Amygdala (tissue), 56 donors: Measurements from ENCODE around the gene UBN2.

Source experiments
- DNase-seq, 56 donors: peaks; one replicate each; lab custom pipeline; 2025; lab: John Stamatoyannopoulos, UW

UBN2 gene

DNA sequence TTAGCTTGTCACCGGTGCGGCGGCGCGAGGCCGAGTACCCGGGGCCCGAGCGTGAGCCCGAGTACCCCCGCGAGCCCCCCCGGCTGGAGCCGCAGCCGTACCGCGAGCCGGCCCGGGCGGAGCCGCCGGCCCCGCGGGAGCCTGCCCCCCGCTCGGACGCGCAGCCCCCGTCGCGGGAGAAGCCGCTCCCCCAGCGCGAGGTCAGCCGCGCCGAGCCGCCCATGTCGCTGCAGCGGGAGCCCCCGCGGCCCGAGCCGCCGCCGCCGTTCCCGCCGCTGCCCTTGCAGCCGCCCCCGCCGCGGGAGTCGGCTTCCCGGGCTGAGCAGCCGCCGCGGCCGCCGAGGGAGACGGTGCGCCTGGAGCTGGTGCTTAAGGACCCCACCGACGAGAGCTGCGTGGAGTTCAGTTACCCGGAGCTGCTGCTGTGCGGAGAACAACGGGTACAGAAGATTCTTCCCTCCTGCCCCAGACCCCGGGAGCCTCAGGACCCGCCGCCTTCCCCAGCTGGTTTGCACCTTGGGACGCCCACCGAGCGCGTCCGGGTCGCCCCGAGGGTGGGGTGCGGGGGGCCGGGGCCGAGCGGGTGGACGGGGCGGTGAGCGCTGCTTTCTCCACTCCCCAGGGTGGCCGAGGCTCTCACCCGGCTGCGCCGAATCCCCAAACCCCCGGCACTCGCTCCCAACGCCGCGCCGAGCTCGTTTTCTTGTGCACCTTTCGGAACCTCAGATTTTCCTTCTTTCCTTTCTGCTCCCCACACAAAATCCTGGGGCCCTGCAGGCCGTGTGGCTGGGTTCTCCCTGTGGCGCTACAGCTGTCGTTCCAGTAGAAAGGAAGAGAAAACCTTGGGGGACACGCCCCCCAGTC, 708 bp downstream of the UBN2 start:
- peak in 25 of 56 donors; percentile 3 to 55 (median 23) for DNase-seq

DNA sequence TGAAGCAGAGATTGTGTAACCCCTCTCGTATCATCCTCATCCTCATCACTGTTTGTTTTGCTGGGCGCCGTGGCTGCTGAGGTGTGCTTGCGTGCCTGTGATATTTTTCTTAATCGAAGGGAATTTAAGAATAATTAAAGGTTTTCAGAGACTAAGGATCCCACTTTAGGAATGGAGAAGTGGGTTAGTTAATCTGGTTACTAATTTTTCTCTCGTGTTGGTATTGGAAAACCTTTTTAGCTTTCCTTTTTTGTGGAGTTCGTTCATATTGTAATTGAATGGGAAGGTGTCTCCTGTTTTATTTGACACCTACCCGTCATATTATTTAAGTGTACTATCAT, 1.3 kb downstream of the UBN2 start:
- DNase-seq = no peak

DNA sequence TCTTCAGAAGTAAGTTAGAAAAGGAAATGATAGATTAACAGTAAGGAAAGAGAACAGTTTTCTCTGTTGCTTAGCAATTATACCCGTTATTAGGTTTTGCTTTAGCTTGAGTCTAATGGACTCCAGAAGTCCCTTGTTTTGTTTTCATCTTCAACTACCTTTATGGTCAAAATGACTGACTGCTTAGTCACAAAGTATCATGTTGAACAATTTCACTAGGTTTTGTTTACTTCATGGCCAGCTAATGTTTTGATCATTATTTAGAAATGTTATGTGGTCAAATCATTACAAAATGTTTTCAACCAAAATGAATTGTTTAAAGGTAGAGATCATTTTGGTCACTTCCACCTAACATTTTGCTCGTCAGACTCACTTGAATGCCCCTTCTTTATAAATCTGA, 1.9 kb downstream of the UBN2 start:
- DNase-seq = no peak

DNA sequence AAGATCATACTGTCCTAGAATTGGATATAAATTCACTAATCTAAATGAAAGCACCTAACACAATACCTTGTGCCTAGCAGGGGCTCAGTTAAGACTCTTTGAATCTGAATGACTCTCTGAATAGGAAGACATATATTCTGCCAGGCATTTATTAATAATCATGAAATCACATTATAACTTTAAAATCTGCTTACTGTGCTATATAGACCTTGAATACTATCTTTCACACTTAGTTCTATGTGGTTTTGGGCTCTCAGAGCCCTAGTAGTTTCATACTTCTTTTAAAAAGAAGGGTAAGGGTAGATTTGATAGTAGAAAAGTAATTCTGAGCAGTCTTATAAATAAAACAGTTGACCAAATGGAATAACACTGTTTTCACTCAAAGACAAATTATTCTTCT, 10.2 kb downstream of the UBN2 start:
- DNase-seq = no peak

DNA sequence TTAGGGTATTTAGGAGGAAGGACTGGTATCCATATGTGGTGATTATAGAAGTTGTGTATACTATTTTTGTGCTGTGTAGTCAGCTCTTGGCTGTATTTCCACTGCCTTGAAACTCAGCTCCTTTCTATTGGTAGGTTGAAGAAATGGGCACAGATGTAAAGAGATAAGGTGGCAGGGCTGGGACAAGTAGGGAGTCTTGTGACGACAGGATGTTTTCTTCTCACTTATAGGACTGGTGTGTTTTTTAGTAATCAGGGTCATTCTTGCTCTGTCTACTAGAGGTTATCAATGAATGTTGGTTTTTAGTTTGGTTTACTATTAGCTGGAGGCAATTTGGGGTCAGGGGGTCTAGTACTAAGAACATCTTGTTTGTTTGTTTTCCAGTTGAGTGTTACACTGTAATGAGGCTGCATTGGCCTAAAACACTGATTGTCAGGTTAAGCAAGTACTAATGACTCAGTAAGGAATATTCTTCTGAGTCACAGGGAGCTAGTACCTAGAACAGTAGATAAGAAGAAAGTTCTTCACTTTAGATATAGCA, 11.8 kb downstream of the UBN2 start:
- DNase-seq = no peak

DNA sequence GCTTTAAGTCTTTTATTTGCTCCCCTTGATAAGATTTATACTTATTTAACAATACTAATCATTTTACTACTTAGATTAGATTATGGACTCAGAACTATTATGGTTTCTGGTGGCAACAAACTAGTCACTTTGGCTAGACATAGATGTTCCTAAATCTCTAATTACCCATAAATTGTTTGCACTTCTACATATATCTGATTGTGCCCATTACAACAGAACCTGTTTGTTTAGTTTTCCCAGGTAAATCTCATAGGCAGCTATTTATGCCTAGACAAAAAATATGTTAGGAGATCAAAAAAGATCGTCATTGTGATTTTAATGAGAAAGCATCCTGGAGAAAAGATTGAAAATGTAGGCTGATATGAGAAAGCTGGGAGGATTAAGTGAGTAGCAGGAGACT, 14.4 kb downstream of the UBN2 start:
- no peak for DNase-seq

DNA sequence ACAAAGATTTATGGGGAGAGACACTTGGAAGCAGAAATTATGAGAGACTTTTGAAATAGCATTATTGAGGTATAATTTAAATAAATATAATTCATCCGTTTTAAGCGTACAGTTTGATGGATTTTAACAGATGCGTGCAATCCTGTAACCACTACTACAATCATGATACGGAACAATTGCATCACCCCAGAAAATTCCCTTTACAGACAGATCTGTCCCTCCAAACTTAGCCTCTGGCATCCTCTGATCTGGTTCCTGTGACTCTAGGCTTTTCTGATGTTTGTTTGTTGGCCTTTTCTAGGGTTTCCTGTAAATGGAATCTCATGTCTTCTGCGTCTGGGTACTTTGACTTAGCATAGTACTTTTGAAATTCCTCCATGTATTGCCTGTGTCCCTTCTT, 15.5 kb downstream of the UBN2 start:
- DNase-seq = no peak

DNA sequence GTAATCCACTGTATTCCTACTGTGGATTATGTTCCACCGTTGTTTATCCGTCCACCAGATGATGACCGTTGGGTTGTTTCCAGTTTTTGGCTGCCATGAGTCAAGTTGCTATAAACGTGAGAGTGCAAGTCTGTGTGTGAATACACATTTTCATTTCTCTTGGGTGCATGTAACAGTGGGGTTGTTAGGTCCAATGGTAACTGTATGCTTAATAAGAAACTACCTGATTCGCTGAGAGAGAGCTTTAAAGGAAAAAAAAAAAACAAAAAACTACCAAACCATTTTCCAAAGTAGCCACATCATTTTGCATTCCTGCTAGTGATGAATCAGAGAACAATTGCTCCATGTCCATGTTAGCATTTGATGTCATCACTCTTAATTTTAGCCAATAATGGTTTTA, 15.9 kb downstream of the UBN2 start:
- DNase-seq = no peak

DNA sequence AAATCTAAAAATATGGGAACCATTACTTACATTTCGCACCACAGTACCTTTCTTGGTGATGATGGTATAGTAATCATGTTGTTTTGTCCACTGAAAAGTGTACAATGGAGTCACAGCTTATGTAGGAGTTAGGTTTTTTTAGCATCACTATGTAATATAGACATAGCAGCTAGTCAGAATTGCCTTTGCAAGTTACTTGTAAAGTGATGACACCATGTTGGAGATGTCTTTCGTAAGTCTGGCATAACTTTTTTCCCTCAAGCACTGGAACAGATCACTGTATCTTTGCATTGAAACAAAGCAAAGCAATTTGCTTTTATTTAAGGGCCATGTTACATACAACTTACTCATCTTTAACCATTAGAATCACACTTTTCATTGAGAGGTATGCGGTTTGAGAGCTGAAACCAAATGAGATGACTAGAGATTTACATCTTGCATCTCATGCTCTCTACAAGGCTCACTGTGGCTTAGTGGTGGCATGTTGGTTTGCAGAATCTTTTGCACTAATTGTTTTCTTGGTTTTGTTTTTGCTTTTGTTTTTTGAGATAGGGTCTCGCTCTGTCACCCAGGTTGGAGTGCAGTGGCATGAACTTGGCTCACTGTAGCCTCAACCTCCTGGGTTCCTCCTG, 18.3 kb downstream of the UBN2 start:
- DNase-seq = no peak

DNA sequence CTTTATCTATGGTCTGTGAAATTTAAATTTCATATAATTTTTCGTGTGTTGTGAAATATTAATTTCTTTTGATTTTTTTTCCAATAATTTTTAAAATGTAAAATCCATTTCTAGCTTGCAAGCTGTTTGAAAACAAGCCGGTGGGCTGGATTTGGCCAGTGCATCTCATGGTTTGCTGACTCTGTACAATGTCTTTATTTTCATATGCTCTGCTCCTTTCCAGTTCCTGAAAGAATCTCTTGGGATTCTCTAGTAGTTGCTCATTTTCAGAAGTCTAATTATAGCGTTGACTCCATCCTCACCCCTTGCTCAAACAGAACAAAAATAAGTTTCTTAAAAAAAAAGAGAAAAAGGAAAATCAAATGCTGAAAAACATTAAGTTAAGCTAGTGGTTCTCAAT, 21.4 kb downstream of the UBN2 start:
- no peak for DNase-seq

DNA sequence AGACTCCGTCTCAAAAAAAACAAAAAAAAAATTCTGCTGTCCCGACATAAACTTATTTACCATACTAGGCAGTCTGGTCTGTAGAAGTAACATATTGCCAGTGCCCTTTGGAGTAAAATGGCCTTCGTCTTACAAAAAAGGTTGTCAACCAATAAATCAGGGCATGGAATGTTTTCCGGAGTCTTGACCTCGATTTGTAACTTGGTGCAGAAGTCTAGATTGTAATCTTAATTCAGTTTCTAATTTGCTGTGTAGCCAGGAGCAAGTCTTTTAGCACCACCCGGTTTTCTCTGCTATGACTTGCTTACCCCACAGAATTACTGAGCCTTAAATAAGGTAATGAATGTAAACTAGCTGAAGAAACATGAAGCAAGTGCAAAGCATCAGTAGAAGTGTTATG, 23.2 kb downstream of the UBN2 start:
- no peak for DNase-seq

DNA sequence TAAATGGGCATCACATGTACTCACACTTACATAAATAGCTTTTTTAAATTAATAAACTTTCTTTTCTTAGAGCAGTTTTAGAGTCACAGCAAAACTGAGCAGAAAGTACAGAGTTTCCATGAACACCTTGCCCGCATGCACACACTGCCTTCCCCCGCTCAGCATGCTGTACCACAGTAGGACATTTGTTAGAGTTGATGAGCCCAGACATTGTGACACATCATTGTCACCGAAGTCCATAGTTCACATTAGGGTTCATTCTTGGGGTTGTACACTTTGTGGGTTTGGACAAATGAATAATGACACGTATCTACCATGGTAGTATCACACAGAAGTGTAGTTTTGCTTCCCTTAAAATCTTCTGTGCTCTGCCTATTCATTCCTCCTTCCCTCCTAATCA, 23.7 kb downstream of the UBN2 start:
- DNase-seq = no peak

DNA sequence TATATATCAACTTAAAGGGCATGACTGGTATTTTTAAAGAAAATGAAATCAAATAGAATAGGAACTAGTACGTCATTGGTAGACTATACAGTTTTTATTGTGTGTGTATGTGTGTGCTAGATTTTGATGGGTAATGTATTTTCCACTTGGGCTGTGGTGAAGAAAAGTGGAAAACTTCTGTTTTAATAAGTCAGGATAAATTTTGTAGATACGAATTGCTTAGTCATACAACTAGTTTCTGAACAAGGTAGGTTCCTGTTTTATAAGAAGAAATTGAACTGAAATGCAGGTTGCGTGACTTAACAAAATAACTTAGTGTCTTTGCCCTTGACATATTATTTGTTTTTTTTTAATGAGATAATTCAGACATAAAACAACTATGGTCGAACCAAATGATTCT, 24.3 kb downstream of the UBN2 start:
- no peak for DNase-seq

DNA sequence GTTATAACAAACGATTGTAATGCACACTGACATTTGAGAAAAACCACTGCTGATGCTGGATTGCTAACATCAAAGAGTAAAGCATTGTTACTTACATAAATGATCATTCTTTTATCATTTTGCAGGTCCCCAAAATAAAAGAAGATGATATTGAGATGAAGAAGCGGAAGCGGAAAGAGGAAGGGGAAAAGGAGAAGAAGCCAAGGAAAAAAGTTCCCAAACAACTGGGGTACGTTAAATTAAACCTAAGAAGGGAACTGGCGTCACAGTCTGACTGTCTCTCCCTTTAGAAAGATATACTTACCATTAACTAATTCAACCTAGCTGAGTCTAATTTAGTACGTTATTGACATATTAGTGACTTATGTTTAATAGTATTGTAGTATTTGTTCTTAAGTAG, 28.1 kb downstream of the UBN2 start:
- DNase-seq = no peak

DNA sequence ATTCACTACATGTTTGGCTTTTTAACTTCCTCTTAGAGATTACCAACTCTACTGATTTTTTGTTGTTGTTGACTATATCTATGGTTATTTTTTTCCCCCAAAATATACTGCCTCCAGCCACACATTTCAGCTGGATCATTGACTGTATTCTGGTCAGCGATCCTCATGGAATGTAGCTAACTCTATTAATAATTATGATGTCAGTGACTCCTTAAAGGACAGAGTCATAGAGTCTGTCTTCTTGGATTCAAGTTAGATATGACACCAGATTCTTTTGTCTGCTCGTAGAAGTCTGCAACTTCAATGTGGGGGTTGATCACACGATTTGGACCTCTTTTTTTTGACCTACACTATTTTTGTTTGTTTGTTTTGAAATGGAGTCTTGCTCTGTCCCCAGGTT, 33.2 kb downstream of the UBN2 start:
- no peak for DNase-seq

DNA sequence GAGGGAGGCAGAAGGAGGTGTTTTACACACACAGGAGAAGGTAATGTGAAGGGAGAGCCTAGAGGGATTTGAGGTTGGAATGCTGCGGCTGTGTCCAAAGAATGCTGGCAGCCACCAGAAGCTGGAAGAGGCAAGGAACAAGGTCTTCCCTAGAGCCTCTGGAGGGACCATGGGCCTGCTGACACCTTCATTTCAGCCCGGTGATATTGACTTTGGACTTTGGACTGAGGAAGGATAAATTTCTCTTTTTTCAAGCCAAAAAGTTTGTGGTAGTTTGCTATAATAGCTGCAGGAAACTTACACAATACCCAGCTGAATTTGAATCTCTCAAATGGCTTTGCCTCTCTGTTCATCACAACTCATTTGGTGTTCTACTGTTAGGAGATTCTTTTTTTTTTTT, 34.6 kb downstream of the UBN2 start:
- DNase-seq = no peak

DNA sequence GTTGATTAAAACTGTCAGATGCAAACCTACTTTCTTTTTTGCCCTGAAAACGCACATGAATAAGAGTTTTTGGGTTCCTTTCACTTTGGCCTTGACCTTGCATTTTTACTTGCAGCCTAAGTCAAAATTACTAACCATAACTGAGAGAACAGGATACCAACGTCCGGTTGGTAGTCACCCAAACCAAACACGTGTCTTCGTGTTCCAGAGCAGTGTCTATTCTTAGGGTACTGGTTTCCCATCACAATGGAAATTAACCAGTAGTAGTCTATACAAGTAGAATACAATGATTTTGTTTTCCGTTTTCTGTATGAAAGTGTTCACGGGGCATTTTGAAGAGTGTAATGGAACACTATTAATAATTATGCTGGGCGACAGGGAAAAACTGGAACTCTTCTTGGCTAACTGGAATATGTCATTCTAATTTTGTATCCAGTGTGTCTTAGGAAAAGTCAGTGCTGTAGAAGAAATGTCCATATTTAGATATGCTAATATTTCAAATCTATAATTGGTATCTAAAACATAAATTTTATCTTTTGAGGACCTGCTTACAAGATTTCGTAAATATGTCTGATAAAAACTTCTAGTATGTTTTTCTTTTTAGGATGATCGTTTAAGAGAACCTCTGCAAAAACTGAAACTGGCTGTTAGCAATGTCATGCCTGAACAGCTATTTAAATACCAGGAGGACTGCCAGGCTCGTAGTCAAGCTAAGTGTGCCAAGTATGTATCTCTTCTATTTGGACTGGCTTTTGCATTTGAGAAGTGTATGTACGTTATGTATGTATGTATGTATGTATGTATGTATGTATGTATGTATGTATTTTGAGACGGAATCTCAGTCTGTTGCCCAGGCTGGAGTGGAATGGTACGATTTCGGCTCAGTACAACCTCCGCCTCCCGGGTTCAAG, 40.9 kb downstream of the UBN2 start:
- no peak for DNase-seq

DNA sequence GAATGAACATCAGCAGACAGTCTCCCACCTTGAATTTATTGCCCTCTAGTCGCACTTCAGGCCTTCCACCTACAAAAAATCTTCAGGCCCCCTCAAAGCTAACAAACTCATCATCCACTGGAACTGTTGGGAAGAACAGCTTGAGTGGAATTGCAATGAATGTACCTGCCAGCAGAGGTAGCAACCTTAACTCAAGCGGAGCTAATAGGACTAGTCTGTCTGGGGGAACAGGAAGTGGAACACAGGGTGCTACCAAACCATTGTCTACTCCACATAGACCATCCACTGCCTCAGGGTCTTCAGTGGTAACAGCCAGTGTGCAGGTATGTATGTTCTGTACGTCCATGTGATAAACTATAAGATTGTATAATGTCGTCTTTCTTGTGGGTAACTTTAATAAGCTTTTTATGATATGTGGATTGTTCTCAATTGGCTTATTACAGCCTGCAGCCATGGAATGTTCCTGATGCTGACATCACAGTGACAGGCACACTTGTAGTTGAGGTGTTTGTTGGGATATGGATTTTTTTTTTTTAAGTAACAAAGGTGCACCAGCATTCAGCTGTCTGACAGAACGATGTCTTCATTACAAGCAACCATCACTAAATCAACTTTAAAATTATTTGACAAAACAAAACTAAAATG, 53.3 kb downstream of the UBN2 start:
- DNase-seq = no peak

DNA sequence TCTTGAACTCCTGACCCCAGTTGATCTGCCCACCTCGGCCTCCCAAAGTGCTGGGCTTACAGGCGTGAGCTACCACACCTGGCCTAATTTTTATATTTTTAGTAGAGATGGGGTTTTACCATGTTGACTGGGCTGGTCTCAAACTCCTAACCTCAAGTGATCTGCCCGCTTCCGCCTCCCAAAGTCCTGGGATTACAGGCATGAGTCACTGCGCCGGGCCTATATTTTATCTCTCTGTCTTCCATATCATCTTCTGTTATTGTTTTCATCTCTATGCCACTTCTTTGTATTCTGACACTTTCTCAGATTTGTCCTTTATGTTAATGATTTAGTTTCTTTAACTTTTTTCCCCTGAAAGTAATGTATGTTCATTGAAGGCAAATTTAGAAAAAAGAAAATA, 55.1 kb downstream of the UBN2 start:
- no peak for DNase-seq

DNA sequence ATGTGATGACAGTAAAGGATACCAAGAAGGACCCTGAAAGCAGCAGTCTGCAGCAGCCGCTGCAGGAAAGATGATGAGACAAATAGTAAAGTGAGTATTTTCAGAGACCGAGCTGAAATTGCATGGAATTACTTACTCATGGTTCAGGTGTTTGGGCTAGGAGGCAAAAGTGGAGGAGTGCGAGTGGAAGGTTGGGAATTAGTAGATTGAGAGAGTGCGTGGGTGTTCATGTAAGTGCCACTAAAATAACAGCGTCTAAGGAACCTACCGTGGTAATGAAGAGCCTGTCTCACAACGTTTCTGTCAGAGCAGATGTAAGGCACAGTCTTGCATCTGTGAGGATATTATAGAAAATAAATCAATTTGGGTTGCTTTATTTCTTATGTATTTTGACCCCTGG, 61.8 kb downstream of the UBN2 start:
- DNase-seq = peak in 1 of 56 donors; percentile 21

DNA sequence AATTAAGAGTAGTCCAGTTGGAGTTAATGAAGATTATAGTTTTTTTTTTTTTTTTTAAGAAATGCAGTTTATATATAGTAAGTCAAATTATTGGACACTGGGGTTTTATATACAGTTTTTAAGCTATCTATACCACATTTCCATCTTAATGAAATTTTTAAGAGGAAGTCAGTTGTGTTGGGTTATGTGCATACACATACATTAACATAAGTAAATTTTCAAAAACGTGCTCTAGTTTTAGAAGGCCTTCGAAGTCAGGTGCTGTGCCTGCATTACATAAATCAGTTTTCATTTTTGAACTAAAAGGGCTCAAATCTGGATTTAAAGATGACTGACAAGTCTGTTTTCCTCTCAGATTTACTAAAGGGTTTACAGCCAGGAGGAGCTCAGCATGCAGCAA, 62.5 kb downstream of the UBN2 start:
- no peak for DNase-seq
